Stimulated activated CD4-positive, alpha-beta T cell treated with anti-CD3 and anti-CD28 coated beads, TNF-alpha, amount 100 ng/mL, for 1 hour (primary cell): Measurements from ENCODE around the gene TUBGCP2.

Source experiments
- DNase-seq, 3 donors: peaks; one replicate each; pipeline ENCODE4 v3.0.0-alpha.2; 2020; ENCODE audit warnings: low read depth in 3 of 3, low spot score in 1 of 3

The TUBGCP2 gene

GRCh38 chr10:133306941-133307379 lies 1.7 kb downstream of the TUBGCP2 start:
- no peak for DNase-seq

- DNase-seq, result no peak
These were observed 2.6 kb downstream of the TUBGCP2 start for GRCh38 chr10:133306097-133306476.

GRCh38 chr10:133303206-133303605 lies 5.5 kb downstream of the TUBGCP2 start:
- DNase-seq, result no peak

- no peak for DNase-seq
These were observed 6.4 kb downstream of the TUBGCP2 start for GRCh38 chr10:133302230-133302629.

GRCh38 chr10:133299738-133300137 lies 8.9 kb downstream of the TUBGCP2 start:
- DNase-seq, result no peak

- DNase-seq, result no peak
These were observed 9.4 kb downstream of the TUBGCP2 start for GRCh38 chr10:133299224-133299623.

- DNase-seq, result no peak
These were observed 10.2 kb downstream of the TUBGCP2 start for GRCh38 chr10:133298466-133298865.

GRCh38 chr10:133297504-133297903 lies 11.2 kb downstream of the TUBGCP2 start:
- DNase-seq, result no peak

- DNase-seq, result no peak
These were observed 13.0 kb downstream of the TUBGCP2 start for GRCh38 chr10:133295426-133296320.

GRCh38 chr10:133294189-133294588 lies 14.5 kb downstream of the TUBGCP2 start:
- no peak for DNase-seq

GRCh38 chr10:133293810-133294119 lies 14.9 kb downstream of the TUBGCP2 start:
- no peak for DNase-seq

- no peak for DNase-seq
These were observed 15.5 kb downstream of the TUBGCP2 start for GRCh38 chr10:133292919-133293809.

GRCh38 chr10:133289761-133290160 lies 18.9 kb downstream of the TUBGCP2 start:
- DNase-seq, result no peak

- DNase-seq, result no peak
These were observed 20.7 kb downstream of the TUBGCP2 start for GRCh38 chr10:133287832-133288500.

- no peak for DNase-seq
These were observed 22.3 kb downstream of the TUBGCP2 start for GRCh38 chr10:133286366-133286765.

- no peak for DNase-seq
These were observed 23.5 kb downstream of the TUBGCP2 start for GRCh38 chr10:133285217-133285616.

- DNase-seq, result no peak
These were observed 24.7 kb downstream of the TUBGCP2 start for GRCh38 chr10:133283931-133284330.

- DNase-seq, result no peak
These were observed 25.8 kb downstream of the TUBGCP2 start for GRCh38 chr10:133282846-133283390.

- no peak for DNase-seq
These were observed 26.9 kb downstream of the TUBGCP2 start for GRCh38 chr10:133281628-133282372.

GRCh38 chr10:133281084-133281483 lies 27.6 kb downstream of the TUBGCP2 start:
- DNase-seq, result no peak
